WERI-Rb-1 (cell line): Measurements from ENCODE around the gene PDE4C.

ENCODE experiments used
- DNase-seq: peaks from one replicate; pipeline ENCODE4 v3.0.0-alpha.2; 2020
- H3K27ac ChIP-seq: fragments of 250-450 bp; sonication (Bioruptor Pico); 2 replicates; pipeline ENCODE4 v1.5.1; 2020; ENCODE audit warnings: mild to moderate bottlenecking, moderate library complexity
- H3K27me3 ChIP-seq: fragments of 250-450 bp; sonication (Bioruptor Pico); 2 replicates; pipeline ENCODE4 v1.5.1; 2021; ENCODE audit warnings: mild to moderate bottlenecking, low read depth, moderate library complexity; ENCODE audit not compliant: insufficient read depth, severe bottlenecking
- H3K36me3 ChIP-seq: fragments of 250-450 bp; sonication (Bioruptor Pico); 2 replicates; pipeline ENCODE4 v1.5.1; 2020; ENCODE audit warnings: mild to moderate bottlenecking, moderate library complexity
- H3K4me3 ChIP-seq: 2 replicates; pipeline ENCODE4 v1.5.1; 2011; ENCODE audit warnings: low read depth, mild to moderate bottlenecking, control low read depth, low read length
- H3K9me3 ChIP-seq: fragments of 250-450 bp; sonication (Bioruptor Pico); 2 replicates; pipeline ENCODE4 v1.5.1; 2021; ENCODE audit warnings: mild to moderate bottlenecking, moderate library complexity; ENCODE audit not compliant: severe bottlenecking
- CTCF ChIP-seq: IDR thresholded peaks from 2 replicates; pipeline ENCODE4 v1.5.1; 2011; ENCODE audit warnings: low read depth, mild to moderate bottlenecking, control low read depth, inconsistent platforms, low read length

The PDE4C gene

GRCh38 chr19:18194554-18195238, 31.5 kb downstream of the PDE4C start:
- Histone ChIP-seq H3K27ac (no peak overlapping the region), H3K27me3 (no peaks in the 10 kb centered on the region), H3K9me3 (no peaks in the 10 kb centered on the region)

GRCh38 chr19:18194181-18194530, 32.1 kb downstream of the PDE4C start:
- no peak for DNase-seq
- Histone ChIP-seq H3K27ac (no peak overlapping the region), H3K4me3 (no peak overlapping the region), H3K27me3 (no peaks in the 10 kb centered on the region), H3K36me3 (peaks cover 31% of the 10 kb centered on the region), H3K9me3 (no peaks in the 10 kb centered on the region)
- no peak for TF ChIP-seq CTCF

More at GRCh38 chr19:18194554-18195238, 31.5 kb downstream of the PDE4C start:
- TF ChIP-seq CTCF = no peak
- H3K4me3 ChIP-seq = no peak overlapping the region
- H3K36me3 ChIP-seq = peaks cover 36% of the 10 kb centered on the region
- no peak for DNase-seq

- Histone ChIP-seq H3K27me3 (no peaks in the 10 kb centered on the region), H3K27ac (peak overlapping the region; percentile 63), H3K4me3 (peak overlapping the region; percentile 45), H3K36me3 (peaks cover 25% of the 10 kb centered on the region), H3K9me3 (no peaks in the 10 kb centered on the region)
- DNase-seq = no peak
- 0 out of 2 replicates have a peak, but pooled peaks have one; percentile 2 for TF ChIP-seq CTCF
These were observed 32.7 kb downstream of the PDE4C start for GRCh38 chr19:18193388-18194180.

- peak; percentile 99 for DNase-seq
- no peak for TF ChIP-seq CTCF
- H3K27me3 ChIP-seq = no peaks in the 10 kb centered on the region
- peaks cover 18% of the 10 kb centered on the region for H3K36me3 ChIP-seq
- H3K27ac ChIP-seq = peak within 1 kb of the TSS; percentile 71
- peak within 1 kb of the TSS; percentile 64 for H3K4me3 ChIP-seq
- no peaks in the 10 kb centered on the region for H3K9me3 ChIP-seq
These were observed 33.4 kb downstream of the PDE4C start, which contains the start of gene MPV17L2 for GRCh38 chr19:18192673-18193387. Gene MPV17L2, plus strand, starts transcription at chr19:18193218. Its CDS starts 64 bp downstream, at chr19:18193282.

GRCh38 chr19:18191640-18192062, 34.6 kb downstream of the PDE4C start:
- Histone ChIP-seq H3K9me3 (no peaks in the 10 kb centered on the region), H3K27ac (peak overlapping the region; percentile 71), H3K36me3 (peaks cover 14% of the 10 kb centered on the region), H3K4me3 (peak overlapping the region; percentile 64), H3K27me3 (no peaks in the 10 kb centered on the region)
- DNase-seq = peak; percentile 64
- TF ChIP-seq CTCF = no peak
